ENCODE results near the gene KIF2B. TPM values are rescaled to one million over a fixed set of nuclear protein-coding genes. Genes with fewer than 3 reads are reported as not detected.

Gene KIF2B, protein sequence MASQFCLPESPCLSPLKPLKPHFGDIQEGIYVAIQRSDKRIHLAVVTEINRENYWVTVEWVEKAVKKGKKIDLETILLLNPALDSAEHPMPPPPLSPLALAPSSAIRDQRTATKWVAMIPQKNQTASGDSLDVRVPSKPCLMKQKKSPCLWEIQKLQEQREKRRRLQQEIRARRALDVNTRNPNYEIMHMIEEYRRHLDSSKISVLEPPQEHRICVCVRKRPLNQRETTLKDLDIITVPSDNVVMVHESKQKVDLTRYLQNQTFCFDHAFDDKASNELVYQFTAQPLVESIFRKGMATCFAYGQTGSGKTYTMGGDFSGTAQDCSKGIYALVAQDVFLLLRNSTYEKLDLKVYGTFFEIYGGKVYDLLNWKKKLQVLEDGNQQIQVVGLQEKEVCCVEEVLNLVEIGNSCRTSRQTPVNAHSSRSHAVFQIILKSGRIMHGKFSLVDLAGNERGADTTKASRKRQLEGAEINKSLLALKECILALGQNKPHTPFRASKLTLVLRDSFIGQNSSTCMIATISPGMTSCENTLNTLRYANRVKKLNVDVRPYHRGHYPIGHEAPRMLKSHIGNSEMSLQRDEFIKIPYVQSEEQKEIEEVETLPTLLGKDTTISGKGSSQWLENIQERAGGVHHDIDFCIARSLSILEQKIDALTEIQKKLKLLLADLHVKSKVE
- total RNA-seq (not detected), polyA plus RNA-seq (not detected)
- long read RNA-seq, donor 1: 0 reads
- long read RNA-seq, donor 2: 0 reads
- long read RNA-seq, donor 3: 0 reads
- long read RNA-seq, donor 4: 0 reads

DNA sequence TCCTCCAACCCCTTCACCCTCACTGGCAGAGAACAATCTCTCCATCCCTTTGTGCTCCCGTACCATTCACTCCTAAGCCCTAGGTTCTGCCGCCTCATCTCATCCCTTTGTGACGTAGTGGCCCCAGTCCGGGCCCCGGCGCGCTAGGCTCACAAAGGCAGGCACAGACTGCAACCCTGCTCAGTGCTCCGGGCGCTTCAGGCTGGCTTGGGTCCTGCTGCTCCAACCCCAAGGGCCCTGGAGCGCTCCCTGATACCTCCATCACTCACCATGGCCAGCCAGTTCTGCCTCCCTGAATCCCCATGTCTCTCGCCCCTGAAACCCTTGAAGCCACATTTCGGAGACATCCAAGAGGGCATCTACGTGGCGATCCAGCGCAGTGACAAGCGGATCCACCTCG, at the start of gene KIF2B:
Gene KIF2B (plus strand): TSS at position 164 of the 400 bp plus-strand sequence. CDS start 107 bp downstream, at position 271.
- intact Hi-C loops (cut with DNase I): no loop called here
- no peaks in the 10 kb centered on the region for H3K4me1 ChIP-seq (ENCODE audit: control insufficient read depth, insufficient read depth, low read length)
- DNase-seq: no peak
- no peaks in the 10 kb centered on the region for H3K27me3 ChIP-seq (ENCODE audit: control insufficient read depth, insufficient read depth)
- H3K9me3 ChIP-seq (ENCODE audit: control insufficient read depth, low read length): no peaks in the 10 kb centered on the region
- no peak within 1 kb of the TSS for H3K4me3 ChIP-seq (ENCODE audit: low read length)
- 89% methylated on average over 17 of the region's 17 CpGs for whole genome bisulfite sequencing
- no peak for ATAC-seq
- H3K27ac ChIP-seq (ENCODE audit: low read length): no peak within 1 kb of the TSS

DNA sequence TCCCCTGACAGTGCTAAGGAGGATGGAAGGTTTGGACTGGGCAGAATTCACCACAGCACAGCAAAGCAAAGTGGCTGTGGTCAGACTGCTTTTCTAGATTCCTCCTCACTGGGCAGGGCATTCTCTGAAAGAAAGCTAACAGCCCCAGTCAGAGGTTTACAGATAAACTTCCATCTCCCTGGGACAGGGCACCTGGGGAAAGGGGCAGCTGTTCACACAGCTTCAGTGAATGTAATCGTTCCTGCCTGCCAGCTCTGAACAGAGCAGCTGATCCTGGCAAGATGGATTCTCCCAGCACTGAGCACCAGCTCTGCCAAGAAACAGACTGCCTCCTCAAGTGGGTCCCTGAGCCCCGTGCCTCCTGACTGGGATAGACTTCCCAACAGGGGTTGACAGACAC, 42.4 kb upstream of the KIF2B start:
- intact Hi-C loops (cut with DNase I): no loop called here
- no peak overlapping the region for H3K27ac ChIP-seq (ENCODE audit: low read length)
- no peaks in the 10 kb centered on the region for H3K9me3 ChIP-seq (ENCODE audit: control insufficient read depth, low read length)
- no peak for ATAC-seq
- DNase-seq: no peak
- WGBS: 76% methylated on average over 2 of the region's 2 CpGs
- no peaks in the 10 kb centered on the region for H3K4me1 ChIP-seq (ENCODE audit: control insufficient read depth, insufficient read depth, low read length)
- no peaks in the 10 kb centered on the region for H3K27me3 ChIP-seq (ENCODE audit: control insufficient read depth, insufficient read depth)
- H3K4me3 ChIP-seq (ENCODE audit: low read length): no peak overlapping the region

DNA sequence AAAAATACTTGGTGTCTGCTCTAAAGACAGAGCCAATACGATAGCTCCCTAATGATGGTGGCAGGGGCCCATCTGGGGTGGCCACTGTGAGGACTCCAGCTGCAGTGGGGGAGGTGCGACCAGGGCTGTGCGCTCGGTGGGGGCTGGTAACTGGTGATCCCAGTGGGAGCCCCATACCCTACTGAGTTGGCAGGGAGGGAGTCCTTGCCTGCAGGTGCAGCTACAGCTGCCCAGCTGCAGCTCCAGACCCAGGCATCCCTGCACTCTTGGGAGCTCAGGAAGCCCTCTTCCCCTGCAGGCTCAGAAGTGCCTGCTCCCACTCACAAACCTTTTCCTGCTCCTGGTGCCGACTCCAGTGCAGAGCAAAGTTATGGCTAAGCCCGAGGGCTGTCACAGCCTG, 31.2 kb upstream of the KIF2B start:
- ATAC-seq (peak in 1 of 2 donors; percentile 19), DNase-seq (no peak)
- no peaks in the 10 kb centered on the region for H3K27me3 ChIP-seq (ENCODE audit: control insufficient read depth, insufficient read depth)
- intact Hi-C loops (cut with DNase I): no loop called here
- WGBS: 87% methylated on average over 6 of the region's 6 CpGs
- H3K9me3 ChIP-seq (ENCODE audit: control insufficient read depth, low read length): no peaks in the 10 kb centered on the region
- H3K4me3 ChIP-seq (ENCODE audit: low read length): no peak overlapping the region
- H3K4me1 ChIP-seq (ENCODE audit: control insufficient read depth, insufficient read depth, low read length): no peaks in the 10 kb centered on the region
- H3K27ac ChIP-seq (ENCODE audit: low read length): no peak overlapping the region

DNA sequence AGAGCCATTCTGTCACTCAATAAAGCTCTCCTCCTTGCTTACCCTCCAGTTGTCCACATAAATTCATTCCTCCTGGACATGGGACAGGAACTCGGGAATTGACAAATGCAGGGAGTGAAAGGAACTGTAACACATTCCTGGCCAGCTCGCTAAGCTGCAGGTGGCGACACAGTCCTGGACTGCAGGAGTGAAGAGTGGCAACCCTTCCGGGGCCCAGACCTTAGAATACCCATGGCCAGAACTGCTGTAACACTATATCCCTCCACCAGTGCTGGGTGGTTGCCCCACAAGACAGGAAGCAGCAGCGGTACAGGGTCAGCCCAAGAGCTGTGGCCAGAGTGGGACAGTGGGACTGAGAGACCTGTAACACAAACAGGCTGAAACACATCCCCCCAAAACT, 30.3 kb upstream of the KIF2B start:
- 88% methylated on average over 5 of the region's 5 CpGs for WGBS
- no peak for DNase-seq
- no peaks in the 10 kb centered on the region for H3K4me1 ChIP-seq (ENCODE audit: control insufficient read depth, insufficient read depth, low read length)
- H3K4me3 ChIP-seq (ENCODE audit: low read length): no peak overlapping the region
- no peaks in the 10 kb centered on the region for H3K27me3 ChIP-seq (ENCODE audit: control insufficient read depth, insufficient read depth)
- intact Hi-C loops (cut with DNase I): no loop called here
- no peak for ATAC-seq
- no peaks in the 10 kb centered on the region for H3K9me3 ChIP-seq (ENCODE audit: control insufficient read depth, low read length)
- H3K27ac ChIP-seq (ENCODE audit: low read length): no peak overlapping the region

DNA sequence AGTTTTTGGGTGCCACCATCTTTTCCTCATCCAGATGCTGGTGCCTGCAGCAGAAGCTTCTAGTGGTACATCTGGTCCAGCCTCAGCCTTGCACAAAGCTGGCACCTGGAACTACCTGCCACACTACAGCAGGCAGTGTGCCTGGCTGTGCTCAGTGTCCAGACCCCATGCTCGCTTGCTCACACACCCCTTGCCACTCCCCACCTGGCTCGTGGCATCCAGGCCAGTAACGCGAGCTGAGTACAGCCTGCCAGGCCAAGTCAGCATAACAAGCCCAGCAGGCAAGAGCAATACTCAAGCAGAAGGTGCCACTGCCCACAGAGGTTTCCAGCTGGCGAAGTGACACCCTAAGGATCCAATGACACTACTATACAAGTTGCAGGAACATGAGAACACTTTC, 29.7 kb upstream of the KIF2B start:
- WGBS: 79% methylated on average over 5 of the region's 5 CpGs
- intact Hi-C loops (cut with DNase I): no loop called here
- ATAC-seq: no peak

DNA sequence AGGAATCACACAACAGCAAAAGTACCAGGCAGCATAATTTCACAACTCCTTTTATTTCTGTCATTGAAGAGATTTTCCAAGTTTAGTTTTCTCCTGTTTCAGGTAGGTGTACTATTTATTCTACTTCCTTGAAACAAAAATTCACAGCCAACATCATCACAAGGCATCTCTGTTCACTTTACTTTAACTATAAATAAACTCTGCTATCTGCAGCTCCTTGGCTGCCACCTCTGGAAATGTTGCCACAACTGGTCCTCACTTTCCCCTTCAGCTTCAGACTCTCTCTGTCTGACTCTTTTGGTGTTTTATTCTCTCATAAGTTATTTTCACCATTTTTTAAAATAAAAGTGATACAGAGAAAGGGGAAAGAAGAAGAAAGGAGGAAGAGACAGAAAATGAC, 27.9 kb upstream of the KIF2B start:
- intact Hi-C loops (cut with DNase I): no loop called here
- Histone ChIP-seq H3K27ac (ENCODE audit: low read length) (no peak overlapping the region), H3K4me3 (ENCODE audit: low read length) (no peak overlapping the region), H3K27me3 (ENCODE audit: control insufficient read depth, insufficient read depth) (no peaks in the 10 kb centered on the region), H3K4me1 (ENCODE audit: control insufficient read depth, insufficient read depth, low read length) (no peaks in the 10 kb centered on the region), H3K9me3 (ENCODE audit: control insufficient read depth, low read length) (no peaks in the 10 kb centered on the region)
- ATAC-seq (no peak), DNase-seq (no peak)

More for the DNA sequence above, 29.7 kb upstream of the KIF2B start:
- DNase-seq: no peak
- H3K27me3 ChIP-seq (ENCODE audit: control insufficient read depth, insufficient read depth): no peaks in the 10 kb centered on the region
- H3K4me1 ChIP-seq (ENCODE audit: control insufficient read depth, insufficient read depth, low read length): no peaks in the 10 kb centered on the region
- no peak overlapping the region for H3K27ac ChIP-seq (ENCODE audit: low read length)
- no peak overlapping the region for H3K4me3 ChIP-seq (ENCODE audit: low read length)
- H3K9me3 ChIP-seq (ENCODE audit: control insufficient read depth, low read length): no peaks in the 10 kb centered on the region

DNA sequence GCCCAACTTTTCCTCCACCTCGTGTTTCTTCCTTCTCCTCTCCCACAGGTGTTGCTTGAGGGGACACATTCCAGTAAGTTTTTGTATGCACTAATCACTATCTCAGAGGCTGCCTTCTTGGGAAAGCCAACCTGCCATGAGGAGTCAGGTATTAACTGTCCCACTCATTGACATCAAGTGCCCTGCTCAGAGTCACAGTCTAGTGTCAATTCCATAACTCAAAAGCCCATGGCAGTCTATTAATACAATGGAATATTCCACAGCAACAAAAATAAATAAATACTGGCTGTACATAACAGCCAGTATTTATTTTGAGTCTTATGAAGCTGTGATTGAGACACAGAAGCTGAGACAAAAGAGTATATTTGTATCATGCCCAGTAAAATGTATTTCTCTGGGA, 26.1 kb upstream of the KIF2B start:
- no peaks in the 10 kb centered on the region for H3K9me3 ChIP-seq (ENCODE audit: control insufficient read depth, low read length)
- DNase-seq: no peak
- no peaks in the 10 kb centered on the region for H3K27me3 ChIP-seq (ENCODE audit: control insufficient read depth, insufficient read depth)
- intact Hi-C loops (cut with DNase I): no loop called here
- H3K4me1 ChIP-seq (ENCODE audit: control insufficient read depth, insufficient read depth, low read length): no peaks in the 10 kb centered on the region
- no peak for ATAC-seq
- no peak overlapping the region for H3K27ac ChIP-seq (ENCODE audit: low read length)
- WGBS: 54% methylated on average over 1 of the region's 1 CpG
- no peak overlapping the region for H3K4me3 ChIP-seq (ENCODE audit: low read length)

DNA sequence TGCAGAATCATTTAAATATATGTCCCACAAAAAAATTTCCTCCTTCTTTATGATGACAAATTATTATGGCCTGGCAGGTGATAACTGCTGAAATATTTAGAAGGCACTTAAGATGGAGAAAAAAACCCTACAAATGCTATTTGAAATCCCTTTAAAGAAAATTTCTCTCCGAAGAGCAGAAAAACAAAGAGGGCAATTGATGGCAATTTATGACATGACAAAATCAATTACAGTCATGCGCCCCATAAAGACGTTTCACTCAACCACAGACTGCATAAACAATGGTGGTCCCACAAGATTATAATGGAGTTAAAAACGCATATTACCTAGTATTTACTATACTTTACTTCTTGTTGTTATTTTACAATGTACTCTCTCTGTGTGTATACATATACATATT, 25.2 kb upstream of the KIF2B start:
- ATAC-seq (no peak), DNase-seq (no peak)
- Histone ChIP-seq H3K4me3 (ENCODE audit: low read length) (no peak overlapping the region), H3K27me3 (ENCODE audit: control insufficient read depth, insufficient read depth) (no peaks in the 10 kb centered on the region), H3K9me3 (ENCODE audit: control insufficient read depth, low read length) (no peaks in the 10 kb centered on the region), H3K27ac (ENCODE audit: low read length) (no peak overlapping the region), H3K4me1 (ENCODE audit: control insufficient read depth, insufficient read depth, low read length) (no peaks in the 10 kb centered on the region)
- WGBS: 62% methylated on average over 4 of the region's 4 CpGs
- intact Hi-C loops (cut with DNase I): no loop called here

DNA sequence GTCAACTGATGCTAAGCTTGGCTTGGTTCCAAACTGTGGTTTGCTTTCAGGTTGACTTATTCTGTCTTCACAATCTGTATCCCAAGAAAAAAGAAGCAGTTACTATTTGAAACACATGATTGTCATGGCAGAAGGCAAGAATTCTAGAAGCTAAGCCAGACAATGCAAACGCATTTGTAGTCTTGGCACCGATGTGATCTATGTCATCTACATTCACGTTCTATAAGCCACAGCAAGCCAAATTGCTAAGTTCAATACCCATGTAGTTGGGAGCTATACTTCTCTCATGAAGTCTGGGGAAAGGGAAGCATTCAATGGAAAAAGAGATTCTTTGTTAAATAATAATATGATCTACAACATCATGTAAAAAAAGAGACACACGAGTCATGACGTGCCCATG, 18.3 kb upstream of the KIF2B start:
- no peak overlapping the region for H3K4me3 ChIP-seq (ENCODE audit: low read length)
- H3K27me3 ChIP-seq (ENCODE audit: control insufficient read depth, insufficient read depth): no peaks in the 10 kb centered on the region
- 77% methylated on average over 5 of the region's 5 CpGs for WGBS
- ATAC-seq (no peak), DNase-seq (no peak)
- H3K4me1 ChIP-seq (ENCODE audit: control insufficient read depth, insufficient read depth, low read length): no peaks in the 10 kb centered on the region
- no peaks in the 10 kb centered on the region for H3K9me3 ChIP-seq (ENCODE audit: control insufficient read depth, low read length)
- intact Hi-C loops (cut with DNase I): no loop called here
- no peak overlapping the region for H3K27ac ChIP-seq (ENCODE audit: low read length)

DNA sequence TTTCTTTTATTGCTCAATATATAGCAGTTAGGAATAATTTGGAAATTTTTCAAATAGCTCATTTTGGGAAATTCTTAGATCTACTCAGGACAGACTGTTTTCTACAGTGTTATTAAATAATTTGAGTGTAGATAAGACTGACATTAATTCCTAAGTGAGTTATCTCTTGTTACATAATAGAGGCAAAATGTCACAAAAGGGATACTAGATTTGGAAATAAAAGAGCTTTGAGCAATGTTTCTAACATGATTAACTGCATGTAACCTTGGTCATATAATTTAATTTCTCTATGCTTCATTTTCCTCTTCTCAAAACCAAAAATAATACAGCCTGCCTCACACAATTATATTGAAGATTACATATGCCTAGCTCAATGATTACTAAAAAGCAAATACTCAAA, 16.3 kb upstream of the KIF2B start:
- intact Hi-C loops (cut with DNase I): no loop called here
- no peak overlapping the region for H3K4me3 ChIP-seq (ENCODE audit: low read length)

DNA sequence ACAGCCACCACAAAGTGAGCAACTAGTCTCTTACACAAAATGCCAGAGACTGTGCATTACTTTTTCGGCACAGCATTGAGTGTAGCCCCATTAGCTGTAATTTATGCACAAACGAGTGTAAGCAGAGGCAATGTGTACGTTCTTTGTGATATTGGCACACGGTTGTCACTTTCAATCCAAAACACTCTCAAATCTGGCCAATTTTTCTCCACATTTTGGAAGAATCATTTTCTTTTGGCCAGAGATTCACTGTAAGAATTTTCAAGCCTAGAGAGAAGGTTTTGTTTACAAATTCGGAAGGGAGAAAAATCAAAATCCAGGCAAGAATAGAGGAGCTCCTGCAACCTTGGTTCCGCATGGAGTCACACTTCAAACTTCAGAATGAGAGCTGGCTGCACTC, 15.4 kb upstream of the KIF2B start:
- H3K27me3 ChIP-seq (ENCODE audit: control insufficient read depth, insufficient read depth): no peaks in the 10 kb centered on the region
- intact Hi-C loops (cut with DNase I): no loop called here
- 64% methylated on average over 6 of the region's 6 CpGs for WGBS
- ATAC-seq: no peak
- H3K4me1 ChIP-seq (ENCODE audit: control insufficient read depth, insufficient read depth, low read length): no peaks in the 10 kb centered on the region
- DNase-seq: no peak
- no peak overlapping the region for H3K27ac ChIP-seq (ENCODE audit: low read length)
- no peak overlapping the region for H3K4me3 ChIP-seq (ENCODE audit: low read length)
- H3K9me3 ChIP-seq (ENCODE audit: control insufficient read depth, low read length): no peaks in the 10 kb centered on the region

More for the DNA sequence above, 16.3 kb upstream of the KIF2B start:
- Histone ChIP-seq H3K9me3 (ENCODE audit: control insufficient read depth, low read length) (no peaks in the 10 kb centered on the region), H3K27me3 (ENCODE audit: control insufficient read depth, insufficient read depth) (no peaks in the 10 kb centered on the region), H3K27ac (ENCODE audit: low read length) (no peak overlapping the region), H3K4me1 (ENCODE audit: control insufficient read depth, insufficient read depth, low read length) (no peaks in the 10 kb centered on the region)
- DNase-seq: no peak
- no peak for ATAC-seq

Measured in right cardiac atrium (tissue), 5 donors.